HEK293 (cell line): ENCODE results near the gene NR4A3.

Experiments
- CTCF ChIA-PET: fragments of 350-600 bp; formaldehyde crosslinking; extraction: SDS; loops from one replicate; lab custom pipeline; 2021; ENCODE audit warnings: antibody characterized with exemption; lab: Yijun Ruan, JAX
- POLR2A ChIA-PET: fragments of 300-600 bp; formaldehyde crosslinking; extraction: SDS; loops from one replicate; lab custom pipeline; 2020; ENCODE audit warnings: antibody characterized with exemption, inconsistent platforms; lab: Yijun Ruan, JAX
- H3K27ac ChIP-seq: fragments of 200-500 bp; sonication (Bioruptor generic); 2 replicates; pipeline ENCODE4 v1.5.1; 2014; ENCODE audit warnings: low read depth, low read length, control low read depth, inconsistent platforms; ENCODE audit errors: extremely low read depth
- H3K36me3 ChIP-seq, 2 experiments: fragments of 200-500 bp in 1 of 2; sonication (Bioruptor generic) in 1 of 2; 1 replicate in 1 of 2; 2 replicates in 1 of 2; pipeline ENCODE4 v1.5.1; 2014 to 2017; ENCODE audit warnings: inconsistent platforms in 2 of 2, low read length in 2 of 2; ENCODE audit not compliant: control insufficient read depth in 2 of 2, insufficient read depth in 1 of 2
- H3K4me1 ChIP-seq: fragments of 200-500 bp; sonication (Bioruptor generic); 2 replicates; pipeline ENCODE4 v1.5.1; 2014; ENCODE audit warnings: mild to moderate bottlenecking, low read length, inconsistent platforms; ENCODE audit not compliant: control insufficient read depth, insufficient read depth
- H3K4me3 ChIP-seq: 2 replicates; pipeline ENCODE4 v1.5.1; 2011; ENCODE audit warnings: low read depth, mild to moderate bottlenecking, control low read depth, low read length, moderate library complexity
- H3K9me3 ChIP-seq: fragments of 200-500 bp; sonication (Bioruptor generic); 2 replicates; pipeline ENCODE4 v1.5.1; 2014; ENCODE audit warnings: low read depth, low read length, inconsistent platforms; ENCODE audit not compliant: control insufficient read depth, insufficient read depth
- GLI4 ChIP-seq: fragments of 450-650 bp; formaldehyde crosslinking; IDR thresholded peaks from 2 replicates; pipeline ENCODE4 v1.5.1; 2016; ENCODE audit warnings: missing biosample characterization, missing genetic modification characterization
- KLF16 ChIP-seq: fragments of 450-650 bp; formaldehyde crosslinking; IDR thresholded peaks from 2 replicates; pipeline ENCODE4 v1.5.1; 2017; ENCODE audit warnings: missing biosample characterization, missing genetic modification characterization
- TCF7L2 ChIP-seq: IDR thresholded peaks from 2 replicates; pipeline ENCODE4 v1.6.1; 2011; ENCODE audit warnings: low read depth, mild to moderate bottlenecking, inconsistent platforms, low read length, moderate library complexity, borderline replicate concordance
- ZBTB1 ChIP-seq: fragments of 450-650 bp; formaldehyde crosslinking; IDR thresholded peaks from 2 replicates; pipeline ENCODE4 v1.5.1; 2016; ENCODE audit warnings: missing biosample characterization, missing genetic modification characterization
- ZFHX2 ChIP-seq: fragments of 450-650 bp; formaldehyde crosslinking; conservative IDR thresholded peaks from 2 replicates; pipeline ENCODE4 v1.5.1; 2016; ENCODE audit warnings: missing biosample characterization, missing genetic modification characterization
- ZNF132 ChIP-seq: fragments of 450-650 bp; formaldehyde crosslinking; IDR thresholded peaks from 2 replicates; pipeline ENCODE4 v1.5.1; 2017; ENCODE audit warnings: missing biosample characterization, missing genetic modification characterization, borderline replicate concordance
- ZNF155 ChIP-seq: fragments of 450-650 bp; formaldehyde crosslinking; IDR thresholded peaks from 2 replicates; pipeline ENCODE4 v1.5.1; 2016; ENCODE audit warnings: missing biosample characterization, missing genetic modification characterization
- ZNF311 ChIP-seq: fragments of 450-650 bp; formaldehyde crosslinking; IDR thresholded peaks from 2 replicates; pipeline ENCODE4 v1.5.1; 2017; ENCODE audit warnings: missing biosample characterization, missing genetic modification characterization, borderline replicate concordance
- ZNF350 ChIP-seq: fragments of 450-650 bp; formaldehyde crosslinking; IDR thresholded peaks from 2 replicates; pipeline ENCODE4 v1.5.0; 2017; ENCODE audit warnings: missing biosample characterization, mild to moderate bottlenecking, missing genetic modification characterization
- ZNF521 ChIP-seq: fragments of 450-650 bp; formaldehyde crosslinking; IDR thresholded peaks from 2 replicates; pipeline ENCODE4 v1.5.1; 2017; ENCODE audit warnings: missing biosample characterization, mild to moderate bottlenecking, missing genetic modification characterization
- TF ChIP-seq, protein P1 (sequence below): fragments of 450-650 bp; formaldehyde crosslinking; IDR thresholded peaks from 2 replicates; pipeline ENCODE4 v1.5.1; 2016; ENCODE audit warnings: missing biosample characterization, missing genetic modification characterization
- TF ChIP-seq, protein P2 (sequence below): fragments of 450-650 bp; formaldehyde crosslinking; IDR thresholded peaks from 2 replicates; pipeline ENCODE4 v1.5.1; 2016; ENCODE audit warnings: missing biosample characterization, missing genetic modification characterization, borderline replicate concordance
- TF ChIP-seq, protein P3 (sequence below): fragments of 450-650 bp; formaldehyde crosslinking; IDR thresholded peaks from 2 replicates; pipeline ENCODE4 v1.5.1; 2016; ENCODE audit warnings: missing biosample characterization, missing genetic modification characterization
- TF ChIP-seq, protein P4 (sequence below): fragments of 450-650 bp; formaldehyde crosslinking; IDR thresholded peaks from 2 replicates; pipeline ENCODE4 v1.5.1; 2017; ENCODE audit warnings: missing biosample characterization, missing genetic modification characterization
- TF ChIP-seq, protein P5 (sequence below): fragments of 450-650 bp; formaldehyde crosslinking; IDR thresholded peaks from 2 replicates; pipeline ENCODE4 v1.5.1; 2016; ENCODE audit warnings: missing biosample characterization, missing genetic modification characterization
- TF ChIP-seq, protein P6 (sequence below): fragments of 450-650 bp; formaldehyde crosslinking; IDR thresholded peaks from 2 replicates; pipeline ENCODE4 v1.5.1; 2016; ENCODE audit warnings: missing biosample characterization, missing genetic modification characterization

Gene NR4A3

DNA sequence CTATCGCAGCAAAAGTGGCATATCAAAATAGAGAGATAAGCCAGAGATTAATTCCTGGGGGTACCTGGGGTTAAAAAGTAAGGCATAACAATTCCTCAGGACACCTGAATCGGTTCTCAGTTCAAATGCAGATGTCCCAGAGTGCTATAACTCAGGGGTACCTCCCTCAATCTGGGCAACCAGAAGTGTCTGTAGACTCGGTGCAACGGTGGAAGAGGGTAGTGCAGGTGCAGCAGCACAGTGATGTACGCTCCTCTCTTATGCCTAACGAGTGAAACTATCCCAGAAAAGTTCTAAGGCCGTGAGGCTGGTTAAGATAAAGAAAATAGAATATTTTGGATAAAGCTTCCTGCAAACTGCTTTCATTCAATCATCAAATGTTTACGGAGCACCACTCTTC lies 7.9 kb upstream of the NR4A3 start:
- Histone ChIP-seq H3K9me3 (no peaks in the 10 kb centered on the region), H3K36me3 (no peaks in the 10 kb centered on the region), H3K4me3 (no peak overlapping the region), H3K27ac (no peak overlapping the region), H3K4me1 (peaks cover 15% of the 10 kb centered on the region)
- CTCF ChIA-PET = no interaction called here
- TF ChIP-seq ZNF132 (tag by site-specific recombination) = no peak
- POLR2A ChIA-PET = no interaction called here

DNA sequence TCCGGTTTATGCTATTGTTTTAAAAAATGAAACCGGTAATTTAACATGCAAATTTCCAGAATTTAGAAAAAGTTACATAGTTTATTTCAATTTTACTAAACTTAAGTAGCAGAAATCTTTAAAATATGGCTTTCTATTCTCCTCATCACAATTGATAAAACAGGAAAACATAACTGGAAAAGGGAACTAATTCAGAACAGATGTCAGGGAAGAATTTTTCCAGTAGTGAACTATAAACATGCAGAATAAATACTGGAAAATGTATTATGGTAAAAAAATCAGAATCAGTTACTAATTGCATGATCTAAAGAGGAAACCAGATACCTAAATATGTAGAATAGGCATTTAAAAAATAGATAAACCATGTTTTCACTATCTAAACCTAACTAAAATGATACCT lies 7.3 kb upstream of the NR4A3 start:
- H3K36me3 ChIP-seq = no peaks in the 10 kb centered on the region
- no peak overlapping the region for H3K4me3 ChIP-seq
- no peak overlapping the region for H3K27ac ChIP-seq
- H3K4me1 ChIP-seq = peaks cover 15% of the 10 kb centered on the region
- H3K9me3 ChIP-seq = no peaks in the 10 kb centered on the region
- CTCF ChIA-PET = interaction anchor here (0.6 to 1.0 kb wide), 2 partner anchors 36 to 651 kb away, joined by 3 read pairs; no protein-coding TSS in a partner anchor
- POLR2A ChIA-PET = no interaction called here
- TF ChIP-seq GLI4 (no peak), TCF7L2 (no peak), ZNF521 (tag by site-specific recombination) (no peak), ZBTB1 (tag by site-specific recombination) (no peak), ZNF350 (tag by site-specific recombination) (no peak), KLF16 (tag by site-specific recombination) (no peak), ZFHX2 (tag by site-specific recombination) (no peak), ZNF311 (tag by site-specific recombination) (no peak), ZNF155 (tag by site-specific recombination) (no peak)
- TF ChIP-seq, protein P1, sequence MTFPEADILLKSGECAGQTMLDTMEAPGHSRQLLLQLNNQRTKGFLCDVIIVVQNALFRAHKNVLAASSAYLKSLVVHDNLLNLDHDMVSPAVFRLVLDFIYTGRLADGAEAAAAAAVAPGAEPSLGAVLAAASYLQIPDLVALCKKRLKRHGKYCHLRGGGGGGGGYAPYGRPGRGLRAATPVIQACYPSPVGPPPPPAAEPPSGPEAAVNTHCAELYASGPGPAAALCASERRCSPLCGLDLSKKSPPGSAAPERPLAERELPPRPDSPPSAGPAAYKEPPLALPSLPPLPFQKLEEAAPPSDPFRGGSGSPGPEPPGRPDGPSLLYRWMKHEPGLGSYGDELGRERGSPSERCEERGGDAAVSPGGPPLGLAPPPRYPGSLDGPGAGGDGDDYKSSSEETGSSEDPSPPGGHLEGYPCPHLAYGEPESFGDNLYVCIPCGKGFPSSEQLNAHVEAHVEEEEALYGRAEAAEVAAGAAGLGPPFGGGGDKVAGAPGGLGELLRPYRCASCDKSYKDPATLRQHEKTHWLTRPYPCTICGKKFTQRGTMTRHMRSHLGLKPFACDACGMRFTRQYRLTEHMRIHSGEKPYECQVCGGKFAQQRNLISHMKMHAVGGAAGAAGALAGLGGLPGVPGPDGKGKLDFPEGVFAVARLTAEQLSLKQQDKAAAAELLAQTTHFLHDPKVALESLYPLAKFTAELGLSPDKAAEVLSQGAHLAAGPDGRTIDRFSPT (tag by site-specific recombination) = no peak
- TF ChIP-seq, protein P2, sequence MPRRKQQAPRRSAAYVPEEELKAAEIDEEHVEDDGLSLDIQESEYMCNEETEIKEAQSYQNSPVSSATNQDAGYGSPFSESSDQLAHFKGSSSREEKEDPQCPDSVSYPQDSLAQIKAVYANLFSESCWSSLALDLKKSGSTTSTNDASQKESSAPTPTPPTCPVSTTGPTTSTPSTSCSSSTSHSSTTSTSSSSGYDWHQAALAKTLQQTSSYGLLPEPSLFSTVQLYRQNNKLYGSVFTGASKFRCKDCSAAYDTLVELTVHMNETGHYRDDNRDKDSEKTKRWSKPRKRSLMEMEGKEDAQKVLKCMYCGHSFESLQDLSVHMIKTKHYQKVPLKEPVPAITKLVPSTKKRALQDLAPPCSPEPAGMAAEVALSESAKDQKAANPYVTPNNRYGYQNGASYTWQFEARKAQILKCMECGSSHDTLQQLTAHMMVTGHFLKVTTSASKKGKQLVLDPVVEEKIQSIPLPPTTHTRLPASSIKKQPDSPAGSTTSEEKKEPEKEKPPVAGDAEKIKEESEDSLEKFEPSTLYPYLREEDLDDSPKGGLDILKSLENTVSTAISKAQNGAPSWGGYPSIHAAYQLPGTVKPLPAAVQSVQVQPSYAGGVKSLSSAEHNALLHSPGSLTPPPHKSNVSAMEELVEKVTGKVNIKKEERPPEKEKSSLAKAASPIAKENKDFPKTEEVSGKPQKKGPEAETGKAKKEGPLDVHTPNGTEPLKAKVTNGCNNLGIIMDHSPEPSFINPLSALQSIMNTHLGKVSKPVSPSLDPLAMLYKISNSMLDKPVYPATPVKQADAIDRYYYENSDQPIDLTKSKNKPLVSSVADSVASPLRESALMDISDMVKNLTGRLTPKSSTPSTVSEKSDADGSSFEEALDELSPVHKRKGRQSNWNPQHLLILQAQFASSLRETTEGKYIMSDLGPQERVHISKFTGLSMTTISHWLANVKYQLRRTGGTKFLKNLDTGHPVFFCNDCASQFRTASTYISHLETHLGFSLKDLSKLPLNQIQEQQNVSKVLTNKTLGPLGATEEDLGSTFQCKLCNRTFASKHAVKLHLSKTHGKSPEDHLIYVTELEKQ (tag by site-specific recombination) = no peak
- TF ChIP-seq, protein P3, sequence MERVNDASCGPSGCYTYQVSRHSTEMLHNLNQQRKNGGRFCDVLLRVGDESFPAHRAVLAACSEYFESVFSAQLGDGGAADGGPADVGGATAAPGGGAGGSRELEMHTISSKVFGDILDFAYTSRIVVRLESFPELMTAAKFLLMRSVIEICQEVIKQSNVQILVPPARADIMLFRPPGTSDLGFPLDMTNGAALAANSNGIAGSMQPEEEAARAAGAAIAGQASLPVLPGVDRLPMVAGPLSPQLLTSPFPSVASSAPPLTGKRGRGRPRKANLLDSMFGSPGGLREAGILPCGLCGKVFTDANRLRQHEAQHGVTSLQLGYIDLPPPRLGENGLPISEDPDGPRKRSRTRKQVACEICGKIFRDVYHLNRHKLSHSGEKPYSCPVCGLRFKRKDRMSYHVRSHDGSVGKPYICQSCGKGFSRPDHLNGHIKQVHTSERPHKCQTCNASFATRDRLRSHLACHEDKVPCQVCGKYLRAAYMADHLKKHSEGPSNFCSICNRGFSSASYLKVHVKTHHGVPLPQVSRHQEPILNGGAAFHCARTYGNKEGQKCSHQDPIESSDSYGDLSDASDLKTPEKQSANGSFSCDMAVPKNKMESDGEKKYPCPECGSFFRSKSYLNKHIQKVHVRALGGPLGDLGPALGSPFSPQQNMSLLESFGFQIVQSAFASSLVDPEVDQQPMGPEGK (tag by site-specific recombination) = no peak
- TF ChIP-seq, protein P4, sequence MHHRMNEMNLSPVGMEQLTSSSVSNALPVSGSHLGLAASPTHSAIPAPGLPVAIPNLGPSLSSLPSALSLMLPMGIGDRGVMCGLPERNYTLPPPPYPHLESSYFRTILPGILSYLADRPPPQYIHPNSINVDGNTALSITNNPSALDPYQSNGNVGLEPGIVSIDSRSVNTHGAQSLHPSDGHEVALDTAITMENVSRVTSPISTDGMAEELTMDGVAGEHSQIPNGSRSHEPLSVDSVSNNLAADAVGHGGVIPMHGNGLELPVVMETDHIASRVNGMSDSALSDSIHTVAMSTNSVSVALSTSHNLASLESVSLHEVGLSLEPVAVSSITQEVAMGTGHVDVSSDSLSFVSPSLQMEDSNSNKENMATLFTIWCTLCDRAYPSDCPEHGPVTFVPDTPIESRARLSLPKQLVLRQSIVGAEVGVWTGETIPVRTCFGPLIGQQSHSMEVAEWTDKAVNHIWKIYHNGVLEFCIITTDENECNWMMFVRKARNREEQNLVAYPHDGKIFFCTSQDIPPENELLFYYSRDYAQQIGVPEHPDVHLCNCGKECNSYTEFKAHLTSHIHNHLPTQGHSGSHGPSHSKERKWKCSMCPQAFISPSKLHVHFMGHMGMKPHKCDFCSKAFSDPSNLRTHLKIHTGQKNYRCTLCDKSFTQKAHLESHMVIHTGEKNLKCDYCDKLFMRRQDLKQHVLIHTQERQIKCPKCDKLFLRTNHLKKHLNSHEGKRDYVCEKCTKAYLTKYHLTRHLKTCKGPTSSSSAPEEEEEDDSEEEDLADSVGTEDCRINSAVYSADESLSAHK (tag by site-specific recombination) = no peak
- TF ChIP-seq, protein P5, sequence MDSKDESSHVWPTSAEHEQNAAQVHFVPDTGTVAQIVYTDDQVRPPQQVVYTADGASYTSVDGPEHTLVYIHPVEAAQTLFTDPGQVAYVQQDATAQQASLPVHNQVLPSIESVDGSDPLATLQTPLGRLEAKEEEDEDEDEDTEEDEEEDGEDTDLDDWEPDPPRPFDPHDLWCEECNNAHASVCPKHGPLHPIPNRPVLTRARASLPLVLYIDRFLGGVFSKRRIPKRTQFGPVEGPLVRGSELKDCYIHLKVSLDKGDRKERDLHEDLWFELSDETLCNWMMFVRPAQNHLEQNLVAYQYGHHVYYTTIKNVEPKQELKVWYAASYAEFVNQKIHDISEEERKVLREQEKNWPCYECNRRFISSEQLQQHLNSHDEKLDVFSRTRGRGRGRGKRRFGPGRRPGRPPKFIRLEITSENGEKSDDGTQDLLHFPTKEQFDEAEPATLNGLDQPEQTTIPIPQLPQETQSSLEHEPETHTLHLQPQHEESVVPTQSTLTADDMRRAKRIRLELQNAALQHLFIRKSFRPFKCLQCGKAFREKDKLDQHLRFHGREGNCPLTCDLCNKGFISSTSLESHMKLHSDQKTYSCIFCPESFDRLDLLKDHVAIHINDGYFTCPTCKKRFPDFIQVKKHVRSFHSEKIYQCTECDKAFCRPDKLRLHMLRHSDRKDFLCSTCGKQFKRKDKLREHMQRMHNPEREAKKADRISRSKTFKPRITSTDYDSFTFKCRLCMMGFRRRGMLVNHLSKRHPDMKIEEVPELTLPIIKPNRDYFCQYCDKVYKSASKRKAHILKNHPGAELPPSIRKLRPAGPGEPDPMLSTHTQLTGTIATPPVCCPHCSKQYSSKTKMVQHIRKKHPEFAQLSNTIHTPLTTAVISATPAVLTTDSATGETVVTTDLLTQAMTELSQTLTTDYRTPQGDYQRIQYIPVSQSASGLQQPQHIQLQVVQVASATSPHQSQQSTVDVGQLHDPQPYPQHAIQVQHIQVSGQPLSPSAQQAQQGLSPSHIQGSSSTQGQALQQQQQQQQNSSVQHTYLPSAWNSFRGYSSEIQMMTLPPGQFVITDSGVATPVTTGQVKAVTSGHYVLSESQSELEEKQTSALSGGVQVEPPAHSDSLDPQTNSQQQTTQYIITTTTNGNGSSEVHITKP (tag by site-specific recombination) = no peak
- TF ChIP-seq, protein P6, sequence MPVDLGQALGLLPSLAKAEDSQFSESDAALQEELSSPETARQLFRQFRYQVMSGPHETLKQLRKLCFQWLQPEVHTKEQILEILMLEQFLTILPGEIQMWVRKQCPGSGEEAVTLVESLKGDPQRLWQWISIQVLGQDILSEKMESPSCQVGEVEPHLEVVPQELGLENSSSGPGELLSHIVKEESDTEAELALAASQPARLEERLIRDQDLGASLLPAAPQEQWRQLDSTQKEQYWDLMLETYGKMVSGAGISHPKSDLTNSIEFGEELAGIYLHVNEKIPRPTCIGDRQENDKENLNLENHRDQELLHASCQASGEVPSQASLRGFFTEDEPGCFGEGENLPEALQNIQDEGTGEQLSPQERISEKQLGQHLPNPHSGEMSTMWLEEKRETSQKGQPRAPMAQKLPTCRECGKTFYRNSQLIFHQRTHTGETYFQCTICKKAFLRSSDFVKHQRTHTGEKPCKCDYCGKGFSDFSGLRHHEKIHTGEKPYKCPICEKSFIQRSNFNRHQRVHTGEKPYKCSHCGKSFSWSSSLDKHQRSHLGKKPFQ (tag by site-specific recombination) = no peak
